GM21381 (cell line): ENCODE measurements around the gene CCDC157.

Experiments
- ATAC-seq: cut with Tn5 transposase; IDR thresholded peaks from one replicate; pipeline ENCODE4 v1.9.1; 2021; ENCODE audit warnings: mild to moderate bottlenecking, moderate library complexity; ENCODE audit not compliant: unreplicated experiment

Gene CCDC157

DNA sequence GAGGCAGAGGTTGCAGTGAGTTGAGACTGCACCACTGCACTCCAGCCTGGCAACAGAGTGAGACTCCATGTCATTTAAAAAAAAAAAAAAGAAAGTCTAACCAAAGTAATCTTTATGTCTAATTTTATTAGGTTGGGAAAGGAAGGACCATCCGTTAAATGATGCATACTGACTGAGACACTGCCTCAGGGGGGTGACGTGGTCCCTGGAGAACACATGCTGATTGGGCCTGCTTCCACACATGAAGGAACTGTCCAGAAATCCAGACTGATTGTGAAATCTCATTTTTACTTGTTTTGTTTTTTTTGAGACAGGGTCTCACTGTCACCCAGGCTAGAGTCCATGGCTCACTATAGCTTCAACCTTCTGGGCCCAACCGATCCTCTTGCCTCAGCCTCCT is 5.6 kb upstream of the CCDC157 start:
- no peak for ATAC-seq

DNA sequence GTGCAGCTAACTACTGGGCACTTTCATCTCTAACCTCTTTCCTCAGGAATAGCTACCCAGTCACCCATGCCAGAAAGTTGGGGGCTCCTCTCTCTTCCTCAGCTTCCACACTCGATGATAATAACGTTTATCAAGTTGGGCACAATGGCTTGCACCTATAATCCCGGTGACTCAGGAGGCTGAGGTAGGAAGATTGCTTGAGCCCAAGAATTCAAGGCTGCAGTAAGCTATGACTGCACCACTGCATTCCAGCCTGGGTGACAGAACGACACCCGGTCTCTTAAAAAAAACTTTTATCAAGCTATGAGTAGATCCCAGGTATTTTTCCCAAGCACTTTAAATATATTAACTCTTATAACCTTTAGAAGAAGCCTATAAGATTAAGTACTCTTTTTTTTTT is 2.2 kb upstream of the CCDC157 start:
- no peak for ATAC-seq

DNA sequence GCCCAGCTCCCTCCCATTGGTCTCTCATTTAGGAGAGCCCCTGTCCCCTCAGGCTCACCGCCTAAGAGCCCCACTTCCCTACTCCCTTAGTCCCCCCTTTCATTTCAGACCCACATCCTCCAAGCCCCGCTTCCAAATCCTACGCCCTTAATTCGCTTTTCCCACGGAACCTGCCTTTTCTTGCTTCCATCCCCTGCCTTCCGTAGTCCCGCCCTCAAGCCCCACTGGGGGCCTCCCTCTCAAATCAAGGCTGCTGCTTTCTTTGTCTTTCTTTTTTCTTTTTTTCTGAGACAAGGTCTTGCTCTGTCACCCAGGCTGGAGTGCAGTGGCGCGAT is 396 bp downstream of the CCDC157 start:
- no peak for ATAC-seq

DNA sequence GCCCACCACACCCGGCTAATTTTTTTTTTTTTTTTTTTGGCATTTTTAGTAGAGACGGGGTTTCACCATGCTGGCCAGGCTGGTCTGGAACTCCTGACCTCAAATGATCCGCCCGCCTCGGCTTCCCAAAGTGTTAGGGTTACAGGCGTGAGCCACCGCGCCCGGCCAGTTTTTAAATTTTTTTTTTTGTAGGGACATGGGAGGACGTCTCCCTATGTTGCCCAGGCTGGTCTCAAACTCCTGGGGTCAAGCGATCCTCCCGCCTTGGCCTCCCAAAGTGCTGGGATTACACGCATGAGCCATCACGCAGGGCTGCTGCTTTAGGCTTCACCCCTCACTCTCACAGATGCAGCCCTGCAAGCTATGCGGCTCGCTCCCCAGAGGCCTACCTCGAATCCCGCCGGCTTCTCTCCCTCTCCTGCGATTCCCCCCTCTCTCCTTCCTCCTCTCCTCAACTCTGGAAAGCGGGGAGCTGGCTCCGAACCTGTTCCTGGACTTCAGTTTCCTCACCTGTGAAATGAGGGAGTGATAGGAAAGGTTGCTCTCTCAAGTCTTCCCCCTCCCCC is 926 bp downstream of the CCDC157 start:
- no peak for ATAC-seq

DNA sequence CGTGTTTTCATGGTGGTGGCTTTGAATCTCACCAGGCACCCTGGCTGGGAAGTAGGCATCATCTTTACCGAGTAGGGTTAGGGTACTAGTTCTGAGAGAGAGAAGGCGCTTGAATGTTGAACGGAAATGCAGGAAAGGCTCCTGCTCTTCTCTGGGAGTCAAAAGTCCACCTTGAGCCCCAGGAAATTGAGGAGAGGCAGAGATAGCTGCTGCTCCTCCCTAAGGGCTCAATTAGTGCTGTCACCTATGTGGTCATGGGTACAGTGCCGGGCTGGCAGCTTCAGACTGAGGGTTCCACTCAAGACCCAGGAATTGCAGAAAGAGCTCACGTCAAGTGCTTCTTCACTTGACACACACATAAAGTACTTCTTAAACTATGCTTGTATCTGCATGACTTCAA is 1.7 kb downstream of the CCDC157 start:
- ATAC-seq = no peak

DNA sequence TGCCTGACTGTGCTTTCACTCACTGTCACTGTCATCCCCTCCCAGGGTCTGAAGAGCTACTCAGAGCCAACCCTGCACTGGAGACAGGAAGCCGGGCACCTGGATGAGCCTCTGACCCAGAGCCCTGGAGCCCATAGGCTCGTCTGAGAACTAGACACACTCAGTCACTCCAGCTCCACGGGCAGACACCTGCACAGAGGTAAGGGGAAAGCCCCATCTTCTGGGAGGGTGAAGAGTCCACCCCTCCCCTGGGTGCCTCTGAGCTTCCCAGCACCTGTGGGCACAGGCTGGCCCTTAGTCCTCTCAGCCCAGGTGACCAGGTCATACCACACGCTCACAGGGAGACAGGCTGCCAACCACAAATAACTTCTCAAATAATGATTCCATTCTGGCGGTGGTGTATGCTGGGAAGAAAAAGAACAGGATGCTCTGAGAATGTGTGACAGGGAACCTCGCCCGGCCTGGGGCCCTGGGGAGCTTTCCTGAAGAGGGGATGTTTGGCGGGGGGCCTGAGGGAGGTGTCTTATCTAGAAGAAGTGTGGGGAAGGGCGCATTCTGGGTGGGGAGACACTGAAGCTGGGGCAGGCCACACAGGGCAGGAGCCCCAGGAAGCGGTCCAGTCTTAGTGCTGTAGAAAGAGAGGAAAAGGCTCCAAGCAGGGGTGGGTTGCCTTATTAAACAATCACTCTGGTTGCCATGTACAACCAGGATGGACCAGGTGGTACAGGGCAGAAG is 5.3 kb downstream of the CCDC157 start:
- ATAC-seq = no peak

DNA sequence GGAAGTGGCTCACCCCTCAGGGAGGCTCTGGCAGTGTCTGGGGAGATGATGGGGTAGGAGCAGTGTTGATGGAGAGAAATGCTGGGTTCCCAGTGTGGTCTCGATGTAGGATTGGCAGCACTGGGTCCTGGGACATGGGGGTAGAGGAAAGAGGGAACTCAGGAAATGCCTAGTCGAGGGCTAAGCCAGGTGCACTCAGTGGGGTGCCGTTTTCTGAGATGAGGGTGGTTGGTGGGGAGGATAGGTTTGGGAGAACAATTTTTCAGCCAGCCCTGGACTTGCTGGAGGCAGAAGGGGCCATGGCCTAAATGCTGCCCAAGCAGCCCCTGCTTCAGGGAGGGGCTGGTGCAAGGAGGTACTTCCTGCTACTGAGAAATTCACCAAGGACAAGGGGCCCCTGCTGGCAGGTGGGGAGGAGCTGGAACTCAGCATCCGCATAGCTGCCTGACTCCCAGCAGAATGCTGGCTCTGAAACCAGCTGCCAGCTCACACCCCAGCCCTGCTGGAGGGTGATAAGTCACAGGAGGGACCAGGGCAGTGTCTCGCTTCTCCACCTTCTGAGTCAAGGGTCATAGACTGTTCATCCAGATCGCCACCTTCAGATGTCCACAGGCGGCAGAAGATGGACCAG is 6.0 kb downstream of the CCDC157 start:
- no peak for ATAC-seq

DNA sequence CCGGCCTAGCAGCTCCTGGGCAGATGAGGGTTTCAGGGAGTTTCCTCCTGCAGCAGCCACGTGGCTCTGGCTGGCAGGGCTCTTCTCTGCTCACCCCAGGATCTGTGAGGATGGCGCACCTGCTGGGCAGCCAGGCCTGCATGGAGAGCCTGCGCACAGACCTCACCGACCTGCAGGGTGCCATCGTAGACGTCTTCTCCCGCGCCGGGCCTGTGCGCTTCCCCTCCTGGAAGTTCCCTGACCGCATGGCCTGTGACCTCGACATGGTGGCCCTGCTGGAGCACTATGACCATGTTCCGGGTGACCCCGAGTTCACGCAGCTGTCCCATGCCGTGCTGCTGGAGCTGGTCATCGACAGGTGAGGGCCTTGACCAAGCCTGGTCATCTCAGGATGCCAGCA is 9.1 kb downstream of the CCDC157 start:
- ATAC-seq = no peak

DNA sequence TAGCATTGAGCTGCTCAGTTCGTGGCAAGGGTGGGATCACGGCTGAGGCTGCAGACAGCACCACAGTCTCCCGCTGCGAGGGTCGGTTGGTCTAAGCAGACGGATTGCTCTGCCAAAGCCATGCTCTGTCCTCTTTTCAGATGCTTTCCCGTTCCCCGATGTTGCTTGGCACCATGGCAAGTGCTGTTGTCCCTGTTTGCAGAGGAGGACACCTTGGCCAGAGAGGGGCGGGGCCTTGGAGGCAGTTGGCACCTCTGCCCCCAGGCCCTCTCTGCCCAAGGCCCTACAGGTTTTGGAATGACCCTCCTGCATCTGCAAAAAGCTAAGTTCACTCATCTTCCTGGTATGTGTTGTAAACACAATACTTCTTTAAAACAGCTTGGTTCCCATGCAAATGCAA is 11.6 kb downstream of the CCDC157 start:
- no peak for ATAC-seq

DNA sequence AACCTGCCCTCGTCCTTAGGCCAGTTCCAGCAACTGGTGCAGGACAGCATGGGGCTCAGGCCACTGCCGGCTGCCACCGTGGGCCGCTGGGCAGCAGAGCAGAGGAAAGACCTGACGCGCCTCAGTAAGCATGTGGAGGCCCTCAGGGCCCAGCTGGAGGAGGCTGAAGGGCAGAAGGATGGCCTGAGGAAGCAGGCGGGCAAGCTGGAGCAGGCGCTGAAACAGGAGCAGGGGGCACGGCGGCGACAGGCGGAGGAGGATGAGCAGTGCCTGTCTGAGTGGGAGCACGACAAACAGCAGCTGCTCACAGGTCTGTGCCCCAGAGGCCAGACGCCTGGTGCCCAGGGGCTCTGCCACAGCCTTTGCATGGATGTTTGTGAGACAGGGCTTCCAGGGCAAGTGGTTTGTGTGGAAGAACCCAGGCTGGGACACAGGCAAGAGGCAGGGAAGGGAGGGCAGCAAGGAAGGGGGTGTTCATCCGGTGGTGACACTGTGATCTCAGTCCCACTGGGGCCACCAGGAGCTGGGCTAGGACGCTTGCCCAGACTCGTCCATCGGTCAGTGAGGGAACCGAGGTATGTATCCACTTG is 13.9 kb downstream of the CCDC157 start:
- no peak for ATAC-seq

DNA sequence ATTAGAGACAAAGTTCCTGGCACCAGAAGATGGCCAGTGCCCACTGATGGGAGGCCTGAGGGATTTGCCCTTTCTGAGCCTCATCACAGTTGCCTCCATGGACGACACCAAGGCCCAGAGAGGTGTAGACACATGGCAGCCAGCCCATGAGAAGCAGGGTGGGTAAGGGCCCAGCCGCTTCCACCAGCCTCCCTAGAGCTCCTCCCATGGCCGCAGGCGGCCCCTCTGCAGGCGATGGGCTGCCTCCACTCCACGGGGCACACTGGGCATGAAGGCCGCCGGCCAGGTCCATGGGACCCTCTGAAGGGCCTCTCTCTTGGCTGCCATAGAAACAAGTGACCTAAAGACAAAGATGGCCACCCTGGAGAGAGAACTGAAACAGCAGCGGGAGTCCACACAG is 14.5 kb downstream of the CCDC157 start:
- no peak for ATAC-seq

DNA sequence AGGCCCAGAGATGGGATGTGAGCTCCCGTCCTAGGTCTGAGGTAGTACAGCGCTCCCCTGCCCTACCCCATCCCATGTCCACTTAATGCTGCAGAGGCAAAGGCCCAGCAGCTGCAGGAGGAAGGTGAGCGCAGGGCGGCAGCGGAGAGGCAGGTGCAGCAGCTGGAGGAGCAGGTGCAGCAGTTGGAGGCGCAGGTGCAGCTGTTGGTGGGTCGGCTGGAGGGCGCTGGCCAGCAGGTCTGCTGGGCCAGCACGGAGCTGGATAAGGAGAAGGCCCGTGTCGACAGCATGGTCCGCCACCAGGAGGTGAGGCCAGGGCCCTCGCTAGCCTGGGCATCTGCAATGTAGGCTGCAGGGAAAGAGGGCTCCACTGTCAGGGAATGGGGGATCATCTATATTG is 15.2 kb downstream of the CCDC157 start:
- no peak for ATAC-seq

DNA sequence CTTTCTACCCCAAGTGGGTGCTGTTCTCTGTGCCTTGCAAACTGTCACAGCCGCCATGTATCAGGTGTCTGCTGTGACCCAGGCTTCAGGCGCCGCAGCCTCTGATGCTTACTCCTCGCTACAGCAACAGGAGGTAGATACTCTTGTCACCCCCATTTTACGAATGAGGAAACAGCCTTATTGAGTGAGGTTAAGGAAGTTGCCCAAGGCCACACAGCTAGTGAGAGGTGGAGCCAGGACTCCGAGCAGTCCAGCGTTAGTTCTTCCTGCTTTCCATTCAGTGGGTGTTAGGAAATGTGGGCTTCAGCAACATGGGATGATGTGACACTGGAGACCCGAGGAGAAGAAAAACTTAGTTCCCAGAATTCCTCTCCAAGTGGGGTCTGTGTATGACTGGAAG is 16.1 kb downstream of the CCDC157 start:
- no peak for ATAC-seq

DNA sequence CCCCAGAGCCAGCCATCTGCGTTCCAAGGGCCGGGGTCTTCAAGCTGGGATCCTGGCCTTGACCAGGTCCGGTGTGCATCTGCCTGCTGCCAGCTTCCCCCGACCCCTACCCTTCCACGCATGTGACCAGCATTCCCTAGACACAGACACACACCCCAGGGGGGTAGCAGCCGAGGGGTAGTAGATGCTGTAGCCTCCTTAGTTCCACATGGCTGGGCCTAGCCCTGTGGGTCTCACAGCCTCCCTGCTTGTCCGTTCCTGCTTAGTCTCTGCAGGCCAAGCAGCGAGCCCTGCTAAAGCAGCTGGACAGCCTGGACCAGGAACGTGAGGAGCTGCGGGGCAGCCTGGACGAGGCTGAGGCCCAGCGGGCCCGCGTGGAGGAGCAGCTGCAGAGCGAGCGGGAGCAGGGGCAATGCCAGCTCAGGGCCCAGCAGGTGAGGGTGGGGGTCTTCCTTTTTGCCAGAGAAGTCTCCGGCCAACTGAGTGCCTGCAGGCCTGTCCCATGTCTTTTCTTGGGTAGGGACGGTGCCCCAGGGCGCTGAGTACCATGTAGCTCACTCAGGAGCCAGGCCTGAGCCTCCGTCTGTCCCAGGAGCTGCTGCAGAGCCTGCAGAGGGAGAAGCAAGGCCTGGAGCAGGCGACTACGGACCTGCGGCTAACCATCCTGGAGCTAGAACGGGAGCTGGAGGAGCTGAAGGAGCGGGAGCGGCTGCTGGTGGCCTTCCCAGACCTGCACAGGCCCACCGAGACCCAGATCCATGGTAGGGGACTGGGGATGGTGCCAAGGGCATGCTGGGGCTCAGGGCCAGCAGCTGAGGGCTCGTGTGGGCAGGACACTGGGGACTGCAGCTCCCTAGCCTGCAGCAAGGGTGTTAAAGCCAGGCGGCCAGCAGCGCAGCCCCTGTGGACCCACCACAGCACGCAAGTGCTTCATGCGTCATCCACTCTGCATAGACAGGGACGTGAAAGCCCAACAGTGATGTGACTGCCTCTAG is 16.8 kb downstream of the CCDC157 start:
- ATAC-seq = no peak

DNA sequence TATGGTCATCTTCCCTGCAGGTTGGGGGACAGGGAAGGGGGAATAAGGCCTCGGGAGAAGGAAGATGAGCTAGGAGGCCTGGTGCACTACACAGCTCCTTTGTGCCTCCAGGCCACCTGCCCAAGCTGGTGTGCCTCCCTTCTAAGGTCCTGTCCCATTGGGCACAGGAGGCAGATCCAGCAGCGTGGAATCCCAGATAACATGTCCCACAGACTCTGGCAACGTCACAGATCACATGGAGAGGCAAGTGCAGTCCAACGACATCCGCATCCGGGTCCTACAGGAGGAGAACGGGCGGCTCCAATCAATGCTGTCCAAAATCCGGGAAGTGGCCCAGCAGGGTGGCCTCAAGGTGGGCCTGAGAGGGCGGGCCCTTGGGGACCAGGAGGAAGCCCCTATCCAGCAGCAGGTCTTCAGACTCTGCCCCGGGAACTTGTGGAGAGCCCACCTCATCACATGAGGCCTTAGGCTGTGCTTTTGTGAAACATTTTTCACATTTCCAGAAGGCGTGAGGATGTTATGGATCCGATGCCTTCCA is 18.6 kb downstream of the CCDC157 start:
- ATAC-seq = no peak

DNA sequence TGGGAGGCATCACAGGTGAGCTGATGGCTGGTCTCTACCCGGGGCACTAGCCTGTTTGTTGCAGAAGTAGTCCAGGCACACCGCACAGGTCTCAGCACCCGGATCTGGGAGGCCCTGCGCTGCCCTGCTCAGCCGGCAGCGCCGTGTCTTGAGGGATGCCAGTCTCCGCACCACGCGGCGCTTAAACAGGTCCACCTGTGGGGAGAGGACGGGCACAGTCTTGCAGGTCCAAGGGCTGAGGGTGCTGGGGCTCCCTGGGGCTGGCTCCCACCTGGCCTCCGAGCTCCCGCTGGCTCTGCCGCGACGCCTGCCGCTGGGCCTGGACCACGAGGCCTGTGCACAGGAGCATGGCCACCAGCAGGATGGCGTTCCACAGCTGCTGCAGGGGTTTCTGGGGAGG is 23.2 kb downstream of the CCDC157 start:
- ATAC-seq = no peak

DNA sequence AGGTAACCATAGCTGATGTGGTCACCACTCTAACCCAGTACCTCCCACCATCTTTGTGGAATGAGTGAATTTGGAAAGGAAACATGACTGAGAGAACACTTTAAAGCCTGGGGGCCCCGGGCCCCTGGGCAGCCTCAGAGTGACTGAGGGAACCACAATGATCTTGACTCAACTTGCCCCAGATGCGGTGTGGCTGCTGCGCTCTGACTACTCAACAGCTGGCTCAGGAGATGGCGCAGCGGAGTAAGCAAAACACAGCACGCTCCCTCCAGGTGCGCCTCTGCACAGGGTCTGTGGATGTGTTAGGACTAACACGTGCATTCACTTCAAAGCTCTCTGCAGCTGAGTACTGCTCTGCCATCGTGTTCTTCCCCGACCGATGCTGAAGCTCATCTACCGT is 24.5 kb downstream of the CCDC157 start:
- no peak for ATAC-seq

DNA sequence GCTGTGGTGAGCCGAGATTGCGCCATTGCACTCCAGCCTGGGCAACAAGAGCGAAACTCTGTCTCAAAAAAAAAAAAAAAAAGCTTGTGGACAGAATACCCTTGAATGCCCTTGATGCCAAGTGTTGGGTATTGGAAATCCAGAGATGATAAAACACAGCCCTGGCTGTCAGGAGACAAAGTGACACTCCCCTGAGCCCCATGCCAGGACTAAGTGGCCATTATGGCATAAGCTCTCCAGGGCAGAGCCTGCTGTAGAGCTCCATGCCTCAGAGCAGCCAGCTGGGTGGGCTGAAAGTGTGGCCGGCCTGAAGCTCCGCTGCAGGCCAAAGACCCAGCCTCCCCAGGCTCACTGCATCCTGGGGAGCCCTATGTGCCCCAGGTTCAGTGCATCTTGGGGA is 25.5 kb downstream of the CCDC157 start:
- no peak for ATAC-seq

DNA sequence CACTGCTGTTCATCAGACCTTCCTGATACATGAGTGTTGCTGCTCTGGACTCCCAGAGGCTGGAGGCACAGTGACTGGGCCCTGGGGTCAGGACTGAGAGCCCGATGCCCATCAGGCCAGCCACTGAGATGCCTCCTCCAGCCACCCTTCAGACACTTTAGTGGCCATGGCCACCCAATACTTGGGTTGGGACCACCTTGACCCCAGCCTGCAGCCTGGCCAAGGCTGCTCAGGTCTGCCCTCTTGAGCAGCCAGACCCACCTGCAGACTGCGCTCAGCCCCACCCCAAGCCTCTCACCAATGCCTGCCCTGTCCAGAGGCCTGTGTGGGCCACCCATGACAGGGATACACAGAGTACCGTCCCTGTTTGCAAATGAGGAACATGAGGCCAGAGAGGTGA is 26.3 kb downstream of the CCDC157 start:
- ATAC-seq = no peak

DNA sequence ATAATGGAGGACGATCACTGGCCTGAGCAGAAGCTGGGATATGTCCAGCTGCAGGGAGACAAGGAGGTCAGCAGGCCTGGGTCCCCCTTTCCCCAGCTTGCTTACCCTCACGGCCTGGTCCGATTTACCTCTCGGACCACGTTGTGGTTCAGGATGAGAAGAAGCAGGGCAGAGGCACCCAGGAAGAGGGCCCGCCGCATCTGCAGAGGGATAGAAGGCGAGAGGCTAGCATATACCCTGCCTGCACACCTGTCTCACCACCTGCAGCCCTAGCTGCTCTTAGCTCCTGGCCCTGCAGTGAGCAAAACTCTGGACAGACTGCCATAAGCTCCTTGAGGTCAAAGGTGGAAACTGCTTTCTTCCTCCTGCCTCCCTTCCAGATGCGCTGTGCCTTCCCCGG is 29.1 kb downstream of the CCDC157 start:
- no peak for ATAC-seq

DNA sequence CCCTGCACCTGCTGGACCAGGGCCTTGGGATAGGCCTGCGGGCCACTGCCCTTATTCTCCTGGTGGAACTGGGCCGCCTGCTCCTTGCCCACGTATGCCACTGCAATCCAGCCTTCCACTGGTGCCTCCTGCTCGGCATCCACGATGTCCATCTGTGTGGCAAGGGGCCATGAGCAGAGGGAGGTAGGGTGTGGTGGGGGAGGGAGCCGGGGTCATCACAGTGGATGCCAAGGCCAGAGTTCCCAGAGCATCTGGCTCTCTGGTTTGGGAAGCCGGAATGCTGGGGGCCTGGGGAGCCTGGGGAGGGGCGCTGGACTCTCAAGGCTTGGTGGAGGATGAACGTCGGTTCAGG is 29.8 kb downstream of the CCDC157 start:
- ATAC-seq = no peak
